LoVo (cell line): ENCODE measurements around the gene CDCA8.
"Not testable (repeated sequence)": the region's sequence is repeated elsewhere in the genome, so short reads cannot be mapped to it uniquely, and the experiment has no call there.

Experiments
- DNase-seq: peaks from one replicate; pipeline ENCODE4 v3.0.0-alpha.2; 2016; ENCODE audit warnings: low spot score

CDCA8 gene

DNA sequence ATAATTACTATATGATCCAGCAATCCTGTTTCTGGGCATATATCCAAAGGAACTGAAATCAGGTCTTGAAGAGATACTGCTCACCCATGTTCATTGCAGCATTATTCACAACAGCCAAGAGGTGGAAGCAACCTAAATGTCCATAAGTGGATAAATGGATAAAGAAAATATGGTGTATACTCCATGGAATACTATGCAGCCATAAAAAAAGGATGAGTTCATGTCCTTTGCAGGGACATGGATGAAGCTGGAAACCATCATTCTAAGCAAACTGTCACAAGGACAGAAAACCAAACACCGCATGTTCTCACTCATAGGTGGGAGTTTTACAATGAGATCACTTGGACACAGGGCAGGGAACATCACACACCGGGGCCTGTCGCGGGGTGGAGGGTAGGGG, 46.3 kb downstream of the CDCA8 start:
- not testable (repeated sequence) for DNase-seq

- peak; percentile 84 for DNase-seq
Measured at GRCh38 chr1:37739222-37739621, 46.9 kb downstream of the CDCA8 start.

DNA sequence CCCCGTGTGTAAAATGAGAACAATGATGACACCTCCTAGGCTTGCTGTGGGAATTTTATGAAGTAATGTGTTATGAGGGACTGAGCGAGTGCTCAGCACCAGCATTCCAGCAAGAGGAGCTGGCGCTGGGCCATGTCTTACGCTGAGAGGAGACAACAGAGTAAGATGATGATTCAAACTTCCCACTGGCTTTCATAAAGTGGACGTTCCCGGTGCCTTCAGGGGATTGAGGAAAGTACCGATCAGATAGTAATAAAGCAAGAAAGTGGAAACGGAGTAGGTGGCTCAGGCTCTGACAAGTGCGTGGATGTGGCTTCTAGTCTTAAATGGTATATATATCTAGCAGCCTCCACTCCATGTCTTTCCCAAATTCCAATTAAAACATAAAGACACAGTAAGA, 48.8 kb downstream of the CDCA8 start:
- peak; percentile 45 for DNase-seq

DNA sequence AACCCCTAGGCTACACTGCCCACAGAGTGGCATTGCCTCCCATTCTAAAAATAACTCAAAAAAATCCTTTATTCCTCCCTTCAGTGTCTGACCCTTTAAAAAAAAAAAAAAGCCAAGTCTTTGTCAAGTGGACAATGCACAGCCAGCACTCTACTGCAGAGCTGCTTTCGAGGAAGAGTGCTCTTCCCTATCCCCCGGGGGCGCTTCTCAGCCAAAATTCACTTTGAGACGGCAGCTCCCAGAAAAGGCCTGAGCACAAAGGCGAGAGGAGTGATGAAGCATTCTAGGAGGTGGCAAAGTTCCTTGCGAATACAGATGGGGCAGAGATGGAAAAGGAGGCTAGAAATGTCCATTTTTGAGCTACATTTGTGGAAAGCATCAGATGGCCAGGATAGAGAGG, 49.3 kb downstream of the CDCA8 start:
- no peak for DNase-seq

- no peak for DNase-seq
Measured at GRCh38 chr1:37746806-37747205, 54.5 kb downstream of the CDCA8 start.

- DNase-seq: no peak
Measured at GRCh38 chr1:37748565-37748964, 56.2 kb downstream of the CDCA8 start.

DNA sequence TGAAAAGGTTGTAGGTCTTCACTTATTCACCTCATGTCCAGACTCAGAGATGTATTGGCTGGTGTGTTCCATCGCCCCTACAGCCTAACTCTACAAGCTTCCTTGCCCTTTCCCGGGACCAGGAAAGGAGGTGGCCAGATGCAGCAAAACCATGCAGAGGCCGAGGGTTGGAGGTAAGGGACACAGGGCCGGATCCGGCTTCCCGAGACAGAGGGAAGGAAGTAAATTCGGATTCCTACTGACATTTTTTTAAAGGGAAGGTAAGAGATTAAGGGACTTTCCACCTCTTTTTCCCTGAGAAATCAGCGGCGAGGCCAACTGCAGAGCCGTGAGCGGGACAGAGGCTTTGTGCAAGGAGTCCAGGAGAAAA, 59.9 kb downstream of the CDCA8 start:
- DNase-seq: no peak

- DNase-seq: peak; percentile 26
Measured at GRCh38 chr1:37752583-37753471, 60.5 kb downstream of the CDCA8 start.

GRCh38 chr1:37753473-37754321, 61.4 kb downstream of the CDCA8 start:
- no peak for DNase-seq

- DNase-seq: no peak
Measured at GRCh38 chr1:37755290-37755689, 63.0 kb downstream of the CDCA8 start.

DNA sequence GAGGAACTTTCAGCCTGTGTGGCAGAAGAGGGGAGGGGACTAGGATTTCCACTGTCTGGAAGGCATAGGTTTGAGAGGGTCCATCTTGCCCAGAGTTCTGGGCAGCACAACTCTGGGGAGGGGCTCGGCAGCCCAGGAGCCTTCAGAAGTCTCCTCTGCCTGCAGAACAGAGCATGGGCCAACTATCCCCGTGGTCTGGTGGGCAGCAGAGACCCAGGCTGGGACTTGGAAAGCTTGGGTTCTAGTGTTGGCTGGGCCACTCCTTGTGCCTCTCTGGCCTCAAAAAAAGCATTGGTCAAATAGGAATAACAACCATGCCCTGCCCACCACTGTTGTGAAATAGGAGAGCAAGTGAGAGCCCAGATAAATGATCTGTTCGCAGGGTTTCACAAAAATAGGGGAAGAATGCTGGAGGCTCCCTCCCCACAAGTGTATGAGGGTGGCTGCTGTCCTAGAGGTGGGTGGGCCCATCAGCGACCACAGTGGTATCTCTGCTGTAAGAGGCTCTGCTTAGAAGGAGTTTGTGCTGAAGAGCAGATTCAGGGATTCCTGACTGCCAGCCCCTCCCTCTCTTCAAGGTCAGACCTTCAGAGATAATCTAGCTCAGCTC, 63.7 kb downstream of the CDCA8 start:
- DNase-seq: no peak
